COLO829 (cell line): ENCODE data around the gene ZDHHC8.

Experiments used
- DNase-seq: peaks from one replicate; pipeline ENCODE4 v3.0.0; 2012; ENCODE audit warnings: low spot score

ZDHHC8 gene

GRCh38 chr22:20178915-20179227 is 47.3 kb downstream of the ZDHHC8 start:
- DNase-seq = no peak

- no peak for DNase-seq
Measured at GRCh38 chr22:20179455-20180244, 48.0 kb downstream of the ZDHHC8 start.

- DNase-seq = no peak
Measured at GRCh38 chr22:20180245-20180630, 48.6 kb downstream of the ZDHHC8 start.

GRCh38 chr22:20180640-20181039 is 49.0 kb downstream of the ZDHHC8 start:
- DNase-seq = no peak

- no peak for DNase-seq
Measured at GRCh38 chr22:20181194-20181883, 49.7 kb downstream of the ZDHHC8 start.

GRCh38 chr22:20181884-20182236 is 50.3 kb downstream of the ZDHHC8 start:
- DNase-seq = no peak

GRCh38 chr22:20182365-20182764 is 50.8 kb downstream of the ZDHHC8 start:
- no peak for DNase-seq

GRCh38 chr22:20183101-20183500 is 51.5 kb downstream of the ZDHHC8 start:
- no peak for DNase-seq

- no peak for DNase-seq
Measured at GRCh38 chr22:20183823-20184222, 52.2 kb downstream of the ZDHHC8 start.

- no peak for DNase-seq
Measured at GRCh38 chr22:20184501-20185165, 53.0 kb downstream of the ZDHHC8 start.

DNA sequence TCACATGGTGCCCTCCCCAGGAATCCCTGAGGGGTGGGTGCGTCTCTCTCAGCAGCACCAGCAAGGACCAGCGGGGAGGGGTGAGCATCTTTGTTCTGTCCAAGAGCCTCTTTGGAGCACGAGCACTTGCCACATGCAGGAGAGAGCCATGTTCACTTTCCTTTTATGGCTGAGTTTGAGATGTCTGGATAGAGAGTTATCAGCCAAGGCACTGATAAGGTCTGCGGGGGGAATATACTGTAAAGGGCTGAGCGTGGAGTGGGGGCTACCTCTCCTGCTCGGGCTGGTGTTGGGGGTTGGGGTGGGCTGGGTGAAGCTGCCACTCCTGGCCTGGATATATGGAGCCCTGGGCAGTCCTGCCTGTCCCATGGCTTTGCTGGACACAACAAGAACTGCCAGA is 54.1 kb downstream of the ZDHHC8 start:
- DNase-seq = no peak

- DNase-seq = no peak
Measured at GRCh38 chr22:20186183-20186870, 54.7 kb downstream of the ZDHHC8 start.

- no peak for DNase-seq
Measured at GRCh38 chr22:20186871-20187546, 55.4 kb downstream of the ZDHHC8 start.

DNA sequence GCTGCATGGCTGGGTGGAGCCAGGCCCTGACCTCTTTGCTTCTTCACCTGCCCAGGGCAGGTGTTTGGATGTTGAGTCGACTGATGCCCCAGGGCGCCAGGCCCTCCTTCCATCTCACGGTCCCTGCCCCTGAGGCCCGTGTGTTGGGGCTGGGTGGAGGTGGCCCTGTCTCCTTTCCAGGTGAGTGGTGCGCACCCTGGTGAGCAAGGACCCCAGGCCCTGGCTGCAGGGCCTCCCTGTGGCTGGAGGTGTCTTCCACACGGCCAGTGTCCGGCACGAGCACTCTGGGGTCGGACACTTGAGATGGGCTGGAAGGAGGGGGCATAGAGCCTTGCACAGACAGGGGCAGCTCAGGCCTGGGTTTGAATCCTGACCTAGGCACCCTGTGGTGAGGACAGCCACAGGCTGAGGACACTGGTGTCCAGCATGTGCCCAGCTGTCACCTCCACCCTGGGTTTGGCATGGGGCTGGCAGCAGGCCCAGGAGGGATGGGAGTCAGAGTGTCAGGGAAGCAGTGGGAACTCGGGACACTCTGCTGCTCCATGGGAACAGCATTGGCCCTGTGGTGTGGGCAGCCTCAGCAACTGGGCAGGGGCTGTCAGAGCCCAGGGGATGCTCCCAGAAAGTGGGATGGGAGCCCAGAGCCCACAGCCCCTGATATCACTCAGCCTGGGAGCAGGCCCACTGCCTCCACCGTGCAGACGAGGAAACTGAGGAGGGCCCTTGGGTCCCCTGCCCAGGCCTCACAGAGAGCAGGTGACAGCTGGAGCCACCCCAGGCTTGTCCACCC is 56.4 kb downstream of the ZDHHC8 start:
- DNase-seq = no peak

DNA sequence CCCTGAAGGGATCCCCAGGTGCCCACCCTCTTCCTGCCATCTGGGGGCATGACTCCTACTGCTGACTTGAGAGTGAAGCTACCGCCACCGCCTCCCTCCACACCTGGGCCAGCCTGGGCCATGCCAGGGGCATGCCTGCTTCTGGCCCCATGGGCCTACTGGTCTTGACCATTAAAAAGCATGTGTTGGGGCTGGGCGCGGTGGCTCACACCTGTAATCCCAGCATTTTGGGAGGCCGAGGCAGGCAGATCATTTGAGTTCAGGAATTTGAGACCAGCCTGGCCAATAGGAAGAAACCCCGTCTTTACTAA is 56.9 kb downstream of the ZDHHC8 start:
- no peak for DNase-seq

DNA sequence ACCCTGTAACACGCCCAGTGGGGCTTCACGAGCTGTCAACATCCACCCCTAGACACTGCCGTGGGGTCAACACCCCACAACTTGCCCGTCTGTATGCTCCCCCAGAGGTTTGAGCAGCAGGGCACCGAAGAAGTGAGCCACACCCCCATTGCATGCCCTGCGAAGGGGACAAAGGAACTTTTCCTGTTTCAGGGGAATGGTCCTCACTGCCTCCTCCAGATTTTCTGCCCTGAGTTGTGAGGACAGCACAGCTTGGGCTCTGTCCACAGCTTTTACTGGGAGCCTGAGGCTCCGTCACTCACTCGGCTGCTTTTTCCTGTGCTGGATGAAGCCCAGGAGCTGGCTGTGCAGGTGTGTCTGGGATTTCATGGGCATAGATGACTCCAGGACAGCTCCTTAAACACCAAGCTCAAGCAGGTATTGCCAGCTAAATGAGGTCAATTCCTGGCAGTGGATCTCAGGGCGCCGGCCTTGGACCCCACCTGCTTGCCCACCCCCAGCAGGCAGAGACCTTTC is 59.5 kb downstream of the ZDHHC8 start:
- DNase-seq = no peak

DNA sequence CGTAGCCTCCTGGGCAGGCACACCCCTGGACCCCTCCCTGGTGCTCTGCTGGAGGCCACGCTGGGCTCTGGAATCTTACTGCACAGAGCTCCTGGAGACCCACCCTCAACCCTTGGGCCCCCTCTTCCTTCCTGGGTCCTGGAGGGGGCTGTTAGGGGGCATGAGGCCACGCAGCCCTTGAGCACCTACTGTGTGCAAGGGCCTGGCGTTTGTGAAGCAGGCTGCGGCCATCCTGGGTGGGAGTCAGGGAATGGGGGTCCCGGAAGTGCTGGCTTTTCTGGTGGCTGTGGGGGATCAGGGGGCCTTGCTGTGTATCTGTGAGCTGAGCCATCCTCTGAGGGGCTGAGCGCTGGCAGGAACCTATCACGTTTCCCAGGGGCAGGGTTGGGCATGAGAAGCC is 60.2 kb downstream of the ZDHHC8 start:
- DNase-seq = no peak

DNA sequence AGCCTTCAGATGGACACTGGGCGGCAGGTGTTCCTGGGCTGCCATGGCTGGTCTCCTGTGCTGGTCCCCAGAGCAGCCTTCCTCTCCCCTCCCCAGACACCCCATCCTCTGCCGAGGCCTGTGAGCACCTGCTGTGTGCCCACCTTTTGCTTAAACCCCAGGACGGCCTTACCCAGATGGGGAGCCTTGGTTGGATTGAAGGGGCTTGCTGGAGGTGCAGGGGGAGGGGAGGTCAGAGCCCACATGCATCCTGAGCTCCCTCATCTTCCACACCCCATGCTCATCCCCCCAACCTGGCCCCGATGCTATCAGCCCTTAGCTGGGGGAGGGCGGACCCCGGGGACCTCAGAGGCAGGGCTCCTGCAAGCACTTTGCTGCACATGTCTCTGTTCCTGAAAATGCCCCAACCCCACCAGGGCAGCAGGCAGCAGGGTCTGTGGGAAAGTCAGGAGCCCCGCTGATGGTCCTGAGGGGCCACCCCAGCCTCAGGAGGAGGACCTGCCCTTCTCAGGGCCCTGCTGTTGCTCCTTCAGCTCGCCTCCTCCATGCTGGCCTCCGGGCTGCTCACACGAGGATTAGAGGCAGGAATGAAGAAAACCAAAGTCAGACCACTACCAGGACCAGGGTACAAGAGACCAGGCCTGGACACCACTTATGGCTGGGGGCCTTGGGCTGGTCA is 60.8 kb downstream of the ZDHHC8 start:
- DNase-seq = no peak

DNA sequence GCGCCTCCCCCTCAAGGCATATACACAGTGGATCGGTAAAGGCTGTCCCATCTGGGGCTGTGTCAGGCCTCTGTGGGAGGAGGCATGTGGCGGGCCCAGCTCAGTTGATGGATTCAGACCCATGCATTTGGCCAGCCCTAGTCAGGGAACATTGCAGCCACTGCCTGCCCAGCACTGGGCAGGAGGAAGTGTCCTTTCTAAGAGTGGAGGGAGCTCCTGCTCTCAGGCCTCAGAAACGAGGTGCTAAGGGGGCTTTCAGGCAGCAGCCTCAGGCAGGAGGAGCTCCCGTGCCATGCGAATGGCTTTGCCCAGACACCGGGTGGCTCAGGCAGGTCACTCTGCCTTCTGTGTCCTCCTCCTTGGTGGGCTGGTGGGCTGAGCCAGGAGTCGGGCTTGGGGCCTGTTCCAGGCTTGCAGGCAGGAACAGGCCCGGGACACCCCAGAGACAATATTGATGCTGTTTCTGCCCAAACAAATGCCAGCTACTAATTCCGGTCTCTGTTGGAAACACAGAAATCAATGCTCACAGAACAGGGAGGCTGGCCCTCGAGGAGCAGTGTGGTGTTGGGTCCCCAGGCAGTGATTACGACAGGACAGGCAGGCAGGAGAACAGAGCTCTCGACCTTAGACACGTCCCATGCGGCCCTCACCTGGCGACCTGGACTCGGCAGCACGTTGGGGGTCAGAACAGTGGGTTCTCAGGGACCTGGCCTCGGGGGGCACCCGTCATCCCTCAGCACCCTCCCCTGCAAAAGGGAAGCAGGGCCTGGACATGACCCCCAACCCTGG is 61.6 kb downstream of the ZDHHC8 start:
- DNase-seq = no peak
